GM12891 (cell line): ENCODE measurements around the gene FMC1.

Source experiments
- PAX5 ChIP-seq: IDR thresholded peaks from 2 replicates; pipeline ENCODE4 v1.6.1; 2011; ENCODE audit warnings: low read length, moderate library complexity, mild to moderate bottlenecking; ENCODE audit not compliant: insufficient read depth, severe bottlenecking
- POLR2A ChIP-seq: IDR thresholded peaks from 2 replicates; pipeline ENCODE4 v1.6.1; 2011; ENCODE audit warnings: low read depth, low read length, control low read depth
- POLR2AphosphoS5 ChIP-seq: IDR thresholded peaks from 2 replicates; pipeline ENCODE4 v1.6.1; 2011; ENCODE audit warnings: low read depth, low read length, control low read depth
- POU2F2 ChIP-seq: IDR thresholded peaks from 2 replicates; pipeline ENCODE4 v1.6.1; 2011; ENCODE audit warnings: low read depth, mild to moderate bottlenecking, control low read depth, low read length, moderate library complexity
- SPI1 ChIP-seq: IDR thresholded peaks from 2 replicates; pipeline ENCODE4 v1.6.1; 2011; ENCODE audit warnings: low read depth, low read length, control low read depth
- TAF1 ChIP-seq: IDR thresholded peaks from 2 replicates; pipeline ENCODE4 v1.6.1; 2011; ENCODE audit warnings: low read depth, low read length, control low read depth

GRCh38 chr7:139355320-139355719, 14.2 kb downstream of the FMC1 start:
- no peak for TF ChIP-seq POLR2A
- no peak for TF ChIP-seq SPI1
- no peak for TF ChIP-seq POLR2AphosphoS5
- TF ChIP-seq TAF1 = no peak
- TF ChIP-seq PAX5 = no peak
- TF ChIP-seq POU2F2 = no peak
